Activated naive CD8-positive, alpha-beta T cell treated with anti-CD3 and anti-CD28 coated beads, Interleukin-2, amount 10 ng/mL, durations not matched to agents 7 days and 5 days (primary cell): ENCODE data around the gene IQSEC2. TPM values are rescaled to one million over a fixed set of nuclear protein-coding genes. Genes with fewer than 3 reads are reported as not detected.
A peak's percentile ranks its signal among the peaks of the same experiment; 100 is the strongest.

Experiments used
- ATAC-seq: fragments of 150-1000 bp; cut with Tn5 transposase; one replicate; pipeline ENCODE4 v1.10.0; 2021; ENCODE audit warnings: low read depth, moderate library complexity
- POLR2A ChIA-PET: fragments of 350-600 bp; sonication (Branson Sonifier 250); formaldehyde crosslinking; loops from one replicate; lab custom pipeline; 2021; ENCODE audit warnings: antibody characterized with exemption; lab: Charles Lee
- DNase-seq: peaks from one replicate; pipeline ENCODE4 v3.0.0; 2021
- H3K27ac Mint-ChIP-seq: one replicate; pipeline ENCODE4 v1.8.0; 2022; ENCODE audit warnings: mild to moderate bottlenecking, mixed read lengths
- H3K27me3 Mint-ChIP-seq: one replicate; pipeline ENCODE4 v1.8.0; 2022; ENCODE audit warnings: mild to moderate bottlenecking, moderate library complexity, mixed read lengths
- H3K36me3 Mint-ChIP-seq: one replicate; pipeline ENCODE4 v1.8.0; 2021; ENCODE audit warnings: mild to moderate bottlenecking, mixed read lengths
- H3K4me1 Mint-ChIP-seq: one replicate; pipeline ENCODE4 v1.8.0; 2021; ENCODE audit warnings: mixed read lengths
- H3K4me3 Mint-ChIP-seq: one replicate; pipeline ENCODE4 v1.8.0; 2022; ENCODE audit warnings: mild to moderate bottlenecking, moderate library complexity, mixed read lengths
- H3K9me3 Mint-ChIP-seq: one replicate; pipeline ENCODE4 v1.8.0; 2021; ENCODE audit warnings: mixed read lengths
- total RNA-seq, 2 experiments: library from RNA; stranded (reverse); gene quantifications; one replicate each; pipeline ENCODE4 v1.2.3, GENCODE V29; 2021

Gene IQSEC2
- total RNA-seq, 2 experiments from 2014 or later: 0.82 to 0.83 TPM

GRCh38 chrX:53269536-53270107, 11.8 kb downstream of the IQSEC2 start:
- no peak overlapping the region for H3K27ac Mint-ChIP-seq

GRCh38 chrX:53268173-53268572, 13.2 kb downstream of the IQSEC2 start:
- H3K9me3 Mint-ChIP-seq: no peaks in the 10 kb centered on the region
- POLR2A ChIA-PET: no interaction called here
- no peak overlapping the region for H3K4me3 Mint-ChIP-seq
- H3K4me1 Mint-ChIP-seq: peaks cover 9% of the 10 kb centered on the region
- H3K36me3 Mint-ChIP-seq: no peaks in the 10 kb centered on the region
- no peak for DNase-seq
- H3K27ac Mint-ChIP-seq: no peak overlapping the region
- no peak for ATAC-seq
- H3K27me3 Mint-ChIP-seq: peaks cover 3% of the 10 kb centered on the region

More at GRCh38 chrX:53269536-53270107, 11.8 kb downstream of the IQSEC2 start:
- no peak for ATAC-seq
- DNase-seq: no peak
- POLR2A ChIA-PET: no interaction called here
- Mint-ChIP-seq H3K27me3 (peaks cover 3% of the 10 kb centered on the region), H3K4me3 (no peak overlapping the region), H3K36me3 (no peaks in the 10 kb centered on the region), H3K9me3 (no peaks in the 10 kb centered on the region), H3K4me1 (no peaks in the 10 kb centered on the region)

GRCh38 chrX:53266914-53267313, 14.5 kb downstream of the IQSEC2 start:
- no peaks in the 10 kb centered on the region for H3K36me3 Mint-ChIP-seq
- ATAC-seq (no peak), DNase-seq (no peak)
- H3K9me3 Mint-ChIP-seq: no peaks in the 10 kb centered on the region
- peaks cover 18% of the 10 kb centered on the region for H3K4me1 Mint-ChIP-seq
- no peak overlapping the region for H3K4me3 Mint-ChIP-seq
- peaks cover 3% of the 10 kb centered on the region for H3K27me3 Mint-ChIP-seq
- POLR2A ChIA-PET: no interaction called here
- no peak overlapping the region for H3K27ac Mint-ChIP-seq

- Mint-ChIP-seq H3K9me3 (no peaks in the 10 kb centered on the region), H3K36me3 (no peaks in the 10 kb centered on the region), H3K4me1 (peaks cover 25% of the 10 kb centered on the region), H3K27me3 (peaks cover 3% of the 10 kb centered on the region), H3K4me3 (no peak overlapping the region), H3K27ac (no peak overlapping the region)
- ATAC-seq (no peak), DNase-seq (no peak)
- POLR2A ChIA-PET: no interaction called here
Observed at GRCh38 chrX:53265771-53266574, 15.4 kb downstream of the IQSEC2 start.

- DNase-seq (no peak), ATAC-seq (peak; percentile 12)
- Mint-ChIP-seq H3K9me3 (no peaks in the 10 kb centered on the region), H3K4me3 (peak overlapping the region; percentile 72), H3K36me3 (no peaks in the 10 kb centered on the region), H3K27me3 (peaks cover 5% of the 10 kb centered on the region), H3K27ac (peak overlapping the region; percentile 67), H3K4me1 (peaks cover 28% of the 10 kb centered on the region)
- POLR2A ChIA-PET: interaction anchor here (1.3 to 1.8 kb wide), 4 partner anchors 19 to 158 kb away, joined by 3 to 6 read pairs (median 4); partner anchors contain the start of gene SMC1A
Observed at GRCh38 chrX:53263597-53264094, 17.7 kb downstream of the IQSEC2 start.

- peak overlapping the region; percentile 72 for H3K4me3 Mint-ChIP-seq
- H3K4me1 Mint-ChIP-seq: peaks cover 28% of the 10 kb centered on the region
- POLR2A ChIA-PET: interaction anchor here (1.3 to 1.8 kb wide), 4 partner anchors 20 to 159 kb away, joined by 3 to 6 read pairs (median 4); partner anchors contain the start of gene SMC1A
- peak overlapping the region; percentile 61 for H3K27ac Mint-ChIP-seq
- ATAC-seq (peak; percentile 57), DNase-seq (no peak)
- H3K27me3 Mint-ChIP-seq: peaks cover 5% of the 10 kb centered on the region
- no peaks in the 10 kb centered on the region for H3K9me3 Mint-ChIP-seq
- no peaks in the 10 kb centered on the region for H3K36me3 Mint-ChIP-seq
Observed at GRCh38 chrX:53262918-53263394, 18.4 kb downstream of the IQSEC2 start.

- Mint-ChIP-seq H3K4me3 (peak overlapping the region; percentile 0), H3K36me3 (no peaks in the 10 kb centered on the region), H3K27me3 (peaks cover 5% of the 10 kb centered on the region), H3K9me3 (no peaks in the 10 kb centered on the region), H3K4me1 (peaks cover 28% of the 10 kb centered on the region), H3K27ac (peak overlapping the region; percentile 42)
- POLR2A ChIA-PET: interaction anchor here (1.0 to 1.8 kb wide), 5 partner anchors 21 to 160 kb away, joined by 3 to 6 read pairs (median 4); partner anchors contain the start of genes KDM5C and SMC1A
- no peak for DNase-seq
- ATAC-seq: no peak
Observed at GRCh38 chrX:53262189-53262917, 19.0 kb downstream of the IQSEC2 start.

- no peaks in the 10 kb centered on the region for H3K36me3 Mint-ChIP-seq
- no peak overlapping the region for H3K27ac Mint-ChIP-seq
- POLR2A ChIA-PET: interaction anchor here (1.0 to 1.8 kb wide), 2 partner anchors 36 to 161 kb away, joined by 3 to 4 read pairs; partner anchors contain the start of genes KDM5C and SMC1A
- H3K4me3 Mint-ChIP-seq: peak overlapping the region; percentile 0
- H3K4me1 Mint-ChIP-seq: peaks cover 28% of the 10 kb centered on the region
- peaks cover 5% of the 10 kb centered on the region for H3K27me3 Mint-ChIP-seq
- ATAC-seq: peak; percentile 71
- H3K9me3 Mint-ChIP-seq: no peaks in the 10 kb centered on the region
- no peak for DNase-seq
Observed at GRCh38 chrX:53261355-53261972, 19.9 kb downstream of the IQSEC2 start.

GRCh38 chrX:53260836-53261235, 20.5 kb downstream of the IQSEC2 start:
- H3K27me3 Mint-ChIP-seq: peaks cover 2% of the 10 kb centered on the region
- POLR2A ChIA-PET: no interaction called here
- H3K4me3 Mint-ChIP-seq: no peak overlapping the region
- H3K9me3 Mint-ChIP-seq: no peaks in the 10 kb centered on the region
- H3K27ac Mint-ChIP-seq: no peak overlapping the region
- H3K36me3 Mint-ChIP-seq: no peaks in the 10 kb centered on the region
- no peak for ATAC-seq
- peaks cover 28% of the 10 kb centered on the region for H3K4me1 Mint-ChIP-seq
- no peak for DNase-seq

- POLR2A ChIA-PET: no interaction called here
- Mint-ChIP-seq H3K36me3 (no peaks in the 10 kb centered on the region), H3K4me3 (no peak overlapping the region), H3K27me3 (peaks cover 2% of the 10 kb centered on the region), H3K27ac (no peak overlapping the region), H3K9me3 (no peaks in the 10 kb centered on the region), H3K4me1 (peaks cover 16% of the 10 kb centered on the region)
- no peak for DNase-seq
- no peak for ATAC-seq
Observed at GRCh38 chrX:53257670-53258423, 23.5 kb downstream of the IQSEC2 start.

- DNase-seq (no peak), ATAC-seq (no peak)
- H3K27ac Mint-ChIP-seq: no peak overlapping the region
- no peak overlapping the region for H3K4me3 Mint-ChIP-seq
- no peaks in the 10 kb centered on the region for H3K36me3 Mint-ChIP-seq
- peaks cover 2% of the 10 kb centered on the region for H3K27me3 Mint-ChIP-seq
- H3K9me3 Mint-ChIP-seq: no peaks in the 10 kb centered on the region
- peaks cover 12% of the 10 kb centered on the region for H3K4me1 Mint-ChIP-seq
- POLR2A ChIA-PET: no interaction called here
Observed at GRCh38 chrX:53257166-53257565, 24.2 kb downstream of the IQSEC2 start.

- H3K4me1 Mint-ChIP-seq: peaks cover 6% of the 10 kb centered on the region
- POLR2A ChIA-PET: no interaction called here
- H3K4me3 Mint-ChIP-seq: no peak overlapping the region
- H3K36me3 Mint-ChIP-seq: no peaks in the 10 kb centered on the region
- DNase-seq (no peak), ATAC-seq (no peak)
- H3K27me3 Mint-ChIP-seq: peaks cover 2% of the 10 kb centered on the region
- no peaks in the 10 kb centered on the region for H3K9me3 Mint-ChIP-seq
- no peak overlapping the region for H3K27ac Mint-ChIP-seq
Observed at GRCh38 chrX:53256446-53257041, 24.8 kb downstream of the IQSEC2 start.
